Activated T-helper 2 cell treated with anti-CD3 and anti-CD28 coated beads, Interferon-gamma antibody, Interleukin-2, Interleukin-4, amounts not matched to agents 10 μg/mL and 5 μg/mL and 100 μg/mL, durations not matched to agents 14 hours and 24 hours and 36 hours (primary cell): ENCODE data around the gene C12orf57. TPM values are rescaled to one million over a fixed set of nuclear protein-coding genes. Genes with fewer than 3 reads are reported as not detected.

Experiments
- DNase-seq: peaks from one replicate; pipeline ENCODE4 v3.0.0; 2021; ENCODE audit warnings: low spot score
- H3K27ac Mint-ChIP-seq: one replicate; pipeline ENCODE4 v1.8.0; 2021; ENCODE audit warnings: mixed read lengths
- H3K27me3 Mint-ChIP-seq: one replicate; pipeline ENCODE4 v1.8.0; 2021; ENCODE audit warnings: low read depth, mixed read lengths
- H3K36me3 Mint-ChIP-seq: one replicate; pipeline ENCODE4 v1.8.0; 2021; ENCODE audit warnings: low read depth, mixed read lengths
- H3K4me1 Mint-ChIP-seq: one replicate; pipeline ENCODE4 v1.8.0; 2021; ENCODE audit warnings: low read depth, mixed read lengths
- H3K4me3 Mint-ChIP-seq: one replicate; pipeline ENCODE4 v1.8.0; 2021; ENCODE audit warnings: low read depth, mild to moderate bottlenecking, moderate library complexity, mixed read lengths
- H3K9me3 Mint-ChIP-seq: one replicate; pipeline ENCODE4 v1.8.0; 2021; ENCODE audit warnings: mixed read lengths
- intact Hi-C: fragments of 100-400 bp; cut with micrococcal nuclease; formaldehyde crosslinking; loops from one replicate; pipeline ENCODE4 v1.15.1; 2023
- total RNA-seq: library from RNA; stranded (reverse); gene quantifications from 2 replicates; pipeline ENCODE4 v1.2.3, GENCODE V29; 2022

C12orf57 gene
- total RNA-seq, 1 donor from 2014 or later = 173 TPM

GRCh38 chr12:6977653-6978052, 33.8 kb downstream of the C12orf57 start:
- no peak overlapping the region for H3K27ac Mint-ChIP-seq
- H3K4me1 Mint-ChIP-seq = peaks cover 4% of the 10 kb centered on the region
- H3K36me3 Mint-ChIP-seq = peaks cover 87% of the 10 kb centered on the region

GRCh38 chr12:6978188-6978587, 34.4 kb downstream of the C12orf57 start:
- H3K9me3 Mint-ChIP-seq = no peaks in the 10 kb centered on the region
- H3K36me3 Mint-ChIP-seq = peaks cover 86% of the 10 kb centered on the region
- H3K4me1 Mint-ChIP-seq = peaks cover 2% of the 10 kb centered on the region
- intact Hi-C loops = no loop called here
- H3K27ac Mint-ChIP-seq = no peak overlapping the region
- no peak for DNase-seq
- no peaks in the 10 kb centered on the region for H3K27me3 Mint-ChIP-seq
- H3K4me3 Mint-ChIP-seq = no peak overlapping the region

More at GRCh38 chr12:6977653-6978052, 33.8 kb downstream of the C12orf57 start:
- Mint-ChIP-seq H3K4me3 (no peak overlapping the region), H3K9me3 (no peaks in the 10 kb centered on the region), H3K27me3 (no peaks in the 10 kb centered on the region)
- intact Hi-C loops = no loop called here
- no peak for DNase-seq

- no peak for DNase-seq
- Mint-ChIP-seq H3K4me1 (peaks cover 2% of the 10 kb centered on the region), H3K36me3 (peaks cover 85% of the 10 kb centered on the region), H3K9me3 (no peaks in the 10 kb centered on the region), H3K27ac (no peak overlapping the region), H3K27me3 (no peaks in the 10 kb centered on the region), H3K4me3 (no peak overlapping the region)
- intact Hi-C loops = no loop called here
Measured at GRCh38 chr12:6978611-6979011, 34.8 kb downstream of the C12orf57 start.

- Mint-ChIP-seq H3K9me3 (no peaks in the 10 kb centered on the region), H3K27ac (no peak overlapping the region), H3K36me3 (peaks cover 85% of the 10 kb centered on the region), H3K4me1 (peaks cover 2% of the 10 kb centered on the region), H3K4me3 (no peak overlapping the region), H3K27me3 (no peaks in the 10 kb centered on the region)
- no peak for DNase-seq
- intact Hi-C loops = no loop called here
Measured at GRCh38 chr12:6979021-6979420, 35.2 kb downstream of the C12orf57 start.

GRCh38 chr12:6979453-6979852, 35.6 kb downstream of the C12orf57 start:
- DNase-seq = no peak
- Mint-ChIP-seq H3K36me3 (peaks cover 80% of the 10 kb centered on the region), H3K27me3 (no peaks in the 10 kb centered on the region), H3K4me1 (peaks cover 1% of the 10 kb centered on the region), H3K9me3 (no peaks in the 10 kb centered on the region), H3K27ac (no peak overlapping the region), H3K4me3 (no peak overlapping the region)
- intact Hi-C loops = no loop called here

- H3K9me3 Mint-ChIP-seq = no peaks in the 10 kb centered on the region
- no peak overlapping the region for H3K27ac Mint-ChIP-seq
- intact Hi-C loops = no loop called here
- H3K27me3 Mint-ChIP-seq = no peaks in the 10 kb centered on the region
- H3K36me3 Mint-ChIP-seq = peaks cover 74% of the 10 kb centered on the region
- H3K4me1 Mint-ChIP-seq = no peaks in the 10 kb centered on the region
- no peak for DNase-seq
- H3K4me3 Mint-ChIP-seq = no peak overlapping the region
Measured at GRCh38 chr12:6980075-6980474, 36.3 kb downstream of the C12orf57 start.

- Mint-ChIP-seq H3K36me3 (peaks cover 68% of the 10 kb centered on the region), H3K4me3 (no peak overlapping the region), H3K27me3 (no peaks in the 10 kb centered on the region), H3K9me3 (no peaks in the 10 kb centered on the region), H3K4me1 (no peaks in the 10 kb centered on the region), H3K27ac (no peak overlapping the region)
- intact Hi-C loops = no loop called here
- DNase-seq = no peak
Measured at GRCh38 chr12:6980740-6981139, 36.9 kb downstream of the C12orf57 start.

- intact Hi-C loops = loop anchor here (1.0 kb wide), 1 partner anchor 18 kb away; no protein-coding TSS in a partner anchor
- H3K36me3 Mint-ChIP-seq = peaks cover 66% of the 10 kb centered on the region
- DNase-seq = no peak
- H3K27ac Mint-ChIP-seq = no peak overlapping the region
- no peaks in the 10 kb centered on the region for H3K27me3 Mint-ChIP-seq
- H3K9me3 Mint-ChIP-seq = no peaks in the 10 kb centered on the region
- no peaks in the 10 kb centered on the region for H3K4me1 Mint-ChIP-seq
- H3K4me3 Mint-ChIP-seq = no peak overlapping the region
Measured at GRCh38 chr12:6981152-6982052, 37.6 kb downstream of the C12orf57 start.

- H3K36me3 Mint-ChIP-seq = peaks cover 59% of the 10 kb centered on the region
- intact Hi-C loops = loop anchor here (1.0 kb wide), 1 partner anchor 17 kb away; no protein-coding TSS in a partner anchor
- H3K27ac Mint-ChIP-seq = no peak overlapping the region
- no peaks in the 10 kb centered on the region for H3K9me3 Mint-ChIP-seq
- no peaks in the 10 kb centered on the region for H3K27me3 Mint-ChIP-seq
- DNase-seq = no peak
- H3K4me1 Mint-ChIP-seq = no peaks in the 10 kb centered on the region
- no peak overlapping the region for H3K4me3 Mint-ChIP-seq
Measured at GRCh38 chr12:6982532-6982931, 38.7 kb downstream of the C12orf57 start.

GRCh38 chr12:6987956-6988553, 44.2 kb downstream of the C12orf57 start:
- Mint-ChIP-seq H3K27me3 (no peaks in the 10 kb centered on the region), H3K27ac (no peak overlapping the region), H3K36me3 (peaks cover 50% of the 10 kb centered on the region), H3K4me3 (no peak overlapping the region), H3K9me3 (no peaks in the 10 kb centered on the region), H3K4me1 (no peaks in the 10 kb centered on the region)
- no peak for DNase-seq
- intact Hi-C loops = no loop called here

Other genes starting within 250 kb of the C12orf57 start
- 0.18 TPM in 1 of 2 replicates, not detected in the other for gene PIANP, start 243.2 kb upstream of the C12orf57 start, total RNA-seq
- gene COPS7A, start 220.0 kb upstream of the C12orf57 start, total RNA-seq = 33.0 and 35.6 TPM in 2 replicates
- 162 and 172 TPM in 2 replicates for gene MLF2, start 190.9 kb upstream of the C12orf57 start, total RNA-seq
- 235 and 262 TPM in 2 replicates for gene PTMS, start 177.7 kb upstream of the C12orf57 start, total RNA-seq
- 215 and 223 TPM in 2 replicates for gene LAG3, start 171.5 kb upstream of the C12orf57 start, total RNA-seq
- 354 and 368 TPM in 2 replicates for gene CD4, start 154.5 kb upstream of the C12orf57 start, total RNA-seq
- gene GPR162, start 122.2 kb upstream of the C12orf57 start, total RNA-seq = 0.11 and 0.30 TPM in 2 replicates
- 5.2 and 5.3 TPM in 2 replicates for gene P3H3, start 115.6 kb upstream of the C12orf57 start, total RNA-seq
- 1.2 and 1.3 TPM in 2 replicates for gene GNB3, start 103.1 kb upstream of the C12orf57 start, total RNA-seq
- 41.6 and 42.1 TPM in 2 replicates for gene CDCA3, start 92.7 kb upstream of the C12orf57 start, total RNA-seq
- 133 and 134 TPM in 2 replicates for gene USP5, start 91.9 kb upstream of the C12orf57 start, total RNA-seq
- 1,708 and 1,711 TPM in 2 replicates for gene TPI1, start 76.5 kb upstream of the C12orf57 start, total RNA-seq
- gene SPSB2, start 70.7 kb upstream of the C12orf57 start, total RNA-seq = 3.7 and 4.1 TPM in 2 replicates
- 4.7 and 6.6 TPM in 2 replicates for gene LRRC23, start 39.2 kb upstream of the C12orf57 start, total RNA-seq
- gene ENO2, start 29.4 kb upstream of the C12orf57 start, total RNA-seq = 230 and 235 TPM in 2 replicates
- 66.8 and 70.5 TPM in 2 replicates for gene ATN1, start 16.1 kb upstream of the C12orf57 start, total RNA-seq
- not detected in 2 replicates for gene RNU7-1, start 206 bp upstream of the C12orf57 start, total RNA-seq
- gene PTPN6, start 7.3 kb downstream of the C12orf57 start, total RNA-seq = 250 and 252 TPM in 2 replicates
- gene PHB2, start 26.6 kb downstream of the C12orf57 start, total RNA-seq = 381 and 391 TPM in 2 replicates
- 104 and 112 TPM in 2 replicates for gene EMG1, start 26.9 kb downstream of the C12orf57 start, total RNA-seq
- gene LPCAT3, start 74.5 kb downstream of the C12orf57 start, total RNA-seq = 30.9 and 34.0 TPM in 2 replicates
- 2.5 and 2.6 TPM in 2 replicates for gene C1S, start 116.7 kb downstream of the C12orf57 start, total RNA-seq
- gene C1R, start 148.4 kb downstream of the C12orf57 start, total RNA-seq = 1.5 and 2.5 TPM in 2 replicates
- 20.2 and 28.7 TPM in 2 replicates for gene C1RL, start 165.2 kb downstream of the C12orf57 start, total RNA-seq
- 1.2 TPM in 1 of 2 replicates, not detected in the other for gene RBP5, start 184.9 kb downstream of the C12orf57 start, total RNA-seq
- gene CLSTN3, start 186.3 kb downstream of the C12orf57 start, total RNA-seq = 57.8 and 60.7 TPM in 2 replicates
- gene PEX5, start 245.7 kb downstream of the C12orf57 start, total RNA-seq = 26.4 and 28.3 TPM in 2 replicates